Left kidney (tissue), 8 donors: Measurements from ENCODE around the gene ADIPOR2. TPM values are rescaled to one million over a fixed set of nuclear protein-coding genes. Genes with fewer than 3 reads are reported as not detected.

Source experiments
- DNase-seq: peaks from one replicate; pipeline ENCODE4 v3.0.0-alpha.2; 2013
- long read RNA-seq, 8 donors: transcript quantifications; one replicate each; lab custom pipeline, GENCODE V29; 2026
- polyA plus RNA-seq: library from polyadenylated mRNA; unstranded; fragments of 120-200 nt; gene quantifications from one replicate; pipeline ENCODE4 v1.2.1, GENCODE V29; 2013; ENCODE audit not compliant: insufficient read length

The ADIPOR2 gene, protein sequence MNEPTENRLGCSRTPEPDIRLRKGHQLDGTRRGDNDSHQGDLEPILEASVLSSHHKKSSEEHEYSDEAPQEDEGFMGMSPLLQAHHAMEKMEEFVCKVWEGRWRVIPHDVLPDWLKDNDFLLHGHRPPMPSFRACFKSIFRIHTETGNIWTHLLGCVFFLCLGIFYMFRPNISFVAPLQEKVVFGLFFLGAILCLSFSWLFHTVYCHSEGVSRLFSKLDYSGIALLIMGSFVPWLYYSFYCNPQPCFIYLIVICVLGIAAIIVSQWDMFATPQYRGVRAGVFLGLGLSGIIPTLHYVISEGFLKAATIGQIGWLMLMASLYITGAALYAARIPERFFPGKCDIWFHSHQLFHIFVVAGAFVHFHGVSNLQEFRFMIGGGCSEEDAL
- polyA plus RNA-seq: 49.2 TPM
- long read RNA-seq, donor 1, full-length matches to known transcripts: 2 of 2 reads
- long read RNA-seq, donor 1, partial matches to known transcripts: 0 of 2 reads
- long read RNA-seq, donor 1, other reads (novel, unspliced or antisense): 0 of 2 reads
- long read RNA-seq, donor 2, full-length matches to known transcripts: 6 of 14 reads
- long read RNA-seq, donor 2, partial matches to known transcripts: 0 of 14 reads
- long read RNA-seq, donor 2, other reads (novel, unspliced or antisense): 8 of 14 reads
- long read RNA-seq, donor 3, full-length matches to known transcripts: 1 of 1 reads
- long read RNA-seq, donor 3, partial matches to known transcripts: 0 of 1 reads
- long read RNA-seq, donor 3, other reads (novel, unspliced or antisense): 0 of 1 reads
- long read RNA-seq, donor 4: 0 reads
- long read RNA-seq, donor 5, full-length matches to known transcripts: 3 of 3 reads
- long read RNA-seq, donor 5, partial matches to known transcripts: 0 of 3 reads
- long read RNA-seq, donor 5, other reads (novel, unspliced or antisense): 0 of 3 reads
- long read RNA-seq, donor 6, full-length matches to known transcripts: 2 of 2 reads
- long read RNA-seq, donor 6, partial matches to known transcripts: 0 of 2 reads
- long read RNA-seq, donor 6, other reads (novel, unspliced or antisense): 0 of 2 reads
- long read RNA-seq, donor 7, full-length matches to known transcripts: 3 of 3 reads
- long read RNA-seq, donor 7, partial matches to known transcripts: 0 of 3 reads
- long read RNA-seq, donor 7, other reads (novel, unspliced or antisense): 0 of 3 reads
- long read RNA-seq, donor 8: 0 reads

GRCh38 chr12:1690578-1691122, at the start of gene ADIPOR2:
Gene ADIPOR2 (plus strand): TSS chr12:1691070. CDS start chr12:1754344, 63,274 bp downstream.
- peak; percentile 95 for DNase-seq

DNA sequence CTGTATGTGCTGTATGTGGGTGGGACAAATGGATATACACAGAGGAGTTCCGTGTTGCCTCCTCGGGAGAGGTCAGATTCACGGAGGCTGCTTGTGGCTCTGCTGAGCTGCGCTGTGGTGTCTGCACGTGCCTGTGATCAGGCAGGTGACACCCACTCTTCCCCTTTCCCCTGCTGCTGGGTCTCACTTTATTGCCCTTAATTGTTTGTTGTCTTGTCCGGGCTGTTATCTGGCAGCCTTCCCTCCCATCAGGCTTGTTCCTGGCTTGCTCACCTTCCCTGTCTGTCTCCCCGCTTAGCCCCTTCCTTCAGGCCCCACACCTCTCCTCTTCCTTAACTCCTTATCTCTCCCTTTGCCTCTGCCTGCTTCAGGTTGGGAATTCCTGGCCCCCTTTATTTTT, 48.4 kb upstream of the ADIPOR2 start:
- DNase-seq: no peak

DNA sequence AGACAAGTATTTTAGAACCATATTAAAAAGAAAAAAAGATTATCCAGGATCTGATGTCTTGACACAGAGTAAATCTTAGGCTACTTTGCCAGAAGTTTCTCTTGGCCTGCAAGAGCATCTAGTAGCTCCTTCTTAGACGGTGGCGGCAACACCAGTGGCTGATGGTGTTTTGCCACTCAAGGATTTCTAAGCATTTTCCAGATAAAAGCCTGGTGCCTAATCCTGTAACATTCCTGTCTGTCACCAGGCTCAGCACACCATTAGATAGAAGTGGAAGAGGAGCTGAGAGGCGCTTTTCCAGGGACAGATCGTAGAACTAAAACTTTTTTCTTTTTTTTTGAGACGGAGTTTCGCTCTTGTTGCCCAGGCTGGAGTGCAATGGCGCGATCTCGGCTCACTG, 47.8 kb upstream of the ADIPOR2 start:
- DNase-seq: no peak

DNA sequence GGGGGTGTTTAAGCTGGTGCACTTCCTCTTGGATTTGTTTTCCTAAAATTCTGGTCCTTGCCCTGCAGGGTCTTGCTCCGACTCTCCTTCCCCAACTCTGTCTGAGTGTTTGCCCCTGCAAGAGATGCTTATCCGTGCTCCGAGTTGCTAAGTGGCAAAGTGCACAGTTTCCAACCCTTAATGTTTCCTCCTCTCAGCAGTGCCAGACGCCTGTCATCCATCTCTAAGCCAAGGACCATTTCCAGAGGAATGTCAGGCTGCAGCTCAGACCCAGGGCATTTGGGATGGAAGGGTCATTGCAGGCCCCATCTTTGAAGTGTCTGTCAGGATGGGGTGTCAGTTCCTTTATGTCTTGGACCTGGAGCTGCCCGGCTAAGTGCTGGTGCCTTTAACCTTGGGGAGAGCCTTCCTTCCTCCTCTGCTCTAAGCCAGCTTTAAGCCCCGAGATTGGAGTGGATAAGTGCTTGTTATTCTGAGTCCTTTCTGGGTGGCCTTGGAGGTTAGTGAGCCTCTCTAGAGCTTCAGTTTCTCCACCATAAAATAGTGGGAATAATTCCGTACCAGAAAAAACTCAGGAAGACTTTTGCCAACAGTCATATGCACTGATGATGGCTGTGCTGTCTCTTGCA, 46.9 kb upstream of the ADIPOR2 start:
- DNase-seq: no peak

- DNase-seq: peak; percentile 49
Measured at GRCh38 chr12:1644534-1645438, 46.1 kb upstream of the ADIPOR2 start.

GRCh38 chr12:1645819-1646218, 45.1 kb upstream of the ADIPOR2 start:
- DNase-seq: no peak

GRCh38 chr12:1646569-1647284, 44.1 kb upstream of the ADIPOR2 start:
- no peak for DNase-seq

DNA sequence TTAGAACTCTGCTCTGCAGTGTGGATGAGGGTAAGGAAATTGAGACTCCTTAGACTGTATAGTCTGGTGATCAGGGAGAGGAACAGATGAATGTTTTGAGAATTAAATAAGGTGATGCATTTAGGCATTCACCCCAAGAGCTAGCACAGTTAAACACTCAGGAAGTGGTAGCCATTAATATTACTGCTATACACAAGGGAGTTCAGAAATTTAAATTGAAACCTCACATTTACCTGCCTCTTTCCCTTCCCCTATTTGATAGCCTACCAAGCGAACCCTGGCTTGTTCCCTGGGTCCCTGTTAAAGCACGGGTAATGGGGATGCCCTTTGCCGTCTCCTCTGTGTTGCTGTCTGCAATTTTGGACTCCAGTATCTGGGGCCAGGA, 43.6 kb upstream of the ADIPOR2 start:
- no peak for DNase-seq

- DNase-seq: no peak
Measured at GRCh38 chr12:1650260-1650977, 40.5 kb upstream of the ADIPOR2 start.

- DNase-seq: no peak
Measured at GRCh38 chr12:1650978-1651361, 39.9 kb upstream of the ADIPOR2 start.

DNA sequence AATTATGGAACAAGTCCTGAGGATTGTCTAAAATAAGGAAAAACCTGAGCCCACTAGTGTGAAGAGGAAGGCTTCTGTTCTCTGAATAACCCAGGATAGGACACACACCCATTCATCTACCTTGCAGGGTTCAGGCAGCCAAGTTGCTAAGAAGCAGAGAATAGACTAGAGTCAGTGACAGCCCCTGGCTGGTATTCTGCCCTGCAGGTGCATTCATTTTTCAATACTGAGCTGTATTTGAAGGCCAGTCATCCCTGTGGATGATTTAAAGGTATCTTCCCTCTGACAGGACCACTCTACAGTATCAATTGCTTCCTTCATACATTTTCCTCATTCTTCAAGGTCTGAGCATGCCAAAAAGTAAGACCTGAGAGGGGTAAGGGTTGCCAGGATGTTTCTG, 38.9 kb upstream of the ADIPOR2 start:
- no peak for DNase-seq

GRCh38 chr12:1655225-1655788, 35.6 kb upstream of the ADIPOR2 start:
- no peak for DNase-seq

DNA sequence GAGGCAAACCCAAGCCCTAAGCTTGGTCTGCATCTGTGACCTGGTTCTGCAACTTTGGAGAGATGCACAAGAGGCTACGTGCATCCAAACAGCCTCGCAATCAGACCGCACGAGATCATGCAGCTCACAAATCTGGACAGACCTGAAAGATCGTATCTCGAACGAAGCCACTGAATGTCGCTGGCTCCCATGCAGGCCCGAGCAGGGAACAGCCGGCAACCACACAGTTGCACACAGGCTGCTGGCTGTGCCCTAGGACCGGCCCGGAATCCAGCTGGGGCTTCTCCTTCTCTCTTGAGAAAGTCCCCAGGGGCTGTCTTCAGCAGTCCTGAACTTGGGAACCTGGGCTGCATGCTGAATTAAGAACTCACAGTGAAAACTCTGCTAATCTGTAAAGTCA, 34.0 kb upstream of the ADIPOR2 start:
- DNase-seq: no peak

DNA sequence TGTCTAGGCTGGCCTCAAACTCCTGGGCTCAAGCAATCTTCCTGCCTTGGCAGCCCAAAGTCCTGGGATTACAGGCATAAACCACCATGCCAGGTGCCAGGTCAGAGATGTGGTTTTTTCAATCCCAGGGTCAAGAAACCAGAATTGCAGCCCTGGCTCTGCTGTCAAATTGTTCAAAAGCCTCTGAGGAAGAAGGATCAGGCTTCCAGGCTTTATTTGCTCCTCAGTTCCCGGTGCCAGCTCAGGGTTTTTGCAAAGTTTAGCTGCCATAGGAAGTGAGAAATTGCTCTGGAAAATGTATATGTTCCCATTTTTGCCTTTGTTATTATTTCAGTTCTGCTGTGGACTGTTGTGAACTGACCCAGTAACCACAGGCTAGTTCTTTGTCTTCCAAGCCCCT, 33.2 kb upstream of the ADIPOR2 start:
- no peak for DNase-seq

DNA sequence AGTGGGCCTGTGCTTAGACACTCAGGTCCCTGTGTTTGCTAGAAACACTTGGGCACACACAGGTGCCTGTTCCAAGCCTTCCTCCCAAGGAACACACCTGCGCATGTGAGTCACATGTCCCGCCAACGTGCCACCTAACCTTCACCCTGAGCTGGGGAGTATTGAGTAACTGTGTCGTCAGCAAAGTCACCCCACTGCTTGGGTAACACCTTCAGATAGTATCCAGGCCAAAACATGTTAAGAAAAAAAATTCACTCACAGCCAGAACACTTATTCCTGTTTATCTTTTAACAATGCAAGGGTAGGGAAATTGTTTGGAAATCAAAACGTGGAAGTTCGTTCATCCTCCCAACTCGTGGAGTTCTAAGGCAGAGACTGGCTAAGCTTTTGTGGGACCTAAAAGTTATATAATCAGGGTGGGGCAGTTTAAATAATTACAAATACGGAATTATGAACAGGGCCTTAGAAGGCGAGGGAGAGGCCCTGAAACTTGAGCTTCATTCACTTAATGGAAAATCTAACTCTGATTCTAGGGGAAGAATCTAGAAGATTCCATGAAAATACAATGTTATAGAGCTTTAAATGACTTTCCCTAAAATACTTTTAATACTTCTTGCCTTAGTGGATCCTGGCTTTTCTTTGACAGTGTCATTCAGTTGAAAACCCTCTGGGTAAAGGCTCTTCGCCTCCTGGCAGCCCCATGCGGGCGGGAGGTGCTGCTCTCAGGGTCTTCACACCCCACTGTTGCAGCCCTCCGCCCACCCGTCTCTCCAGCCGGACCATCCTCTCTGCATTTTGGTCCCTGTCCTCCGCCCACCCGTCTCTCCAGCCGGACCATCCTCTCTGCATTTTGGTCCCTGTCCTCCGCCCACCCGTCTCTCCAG, 30.3 kb upstream of the ADIPOR2 start:
- no peak for DNase-seq

DNA sequence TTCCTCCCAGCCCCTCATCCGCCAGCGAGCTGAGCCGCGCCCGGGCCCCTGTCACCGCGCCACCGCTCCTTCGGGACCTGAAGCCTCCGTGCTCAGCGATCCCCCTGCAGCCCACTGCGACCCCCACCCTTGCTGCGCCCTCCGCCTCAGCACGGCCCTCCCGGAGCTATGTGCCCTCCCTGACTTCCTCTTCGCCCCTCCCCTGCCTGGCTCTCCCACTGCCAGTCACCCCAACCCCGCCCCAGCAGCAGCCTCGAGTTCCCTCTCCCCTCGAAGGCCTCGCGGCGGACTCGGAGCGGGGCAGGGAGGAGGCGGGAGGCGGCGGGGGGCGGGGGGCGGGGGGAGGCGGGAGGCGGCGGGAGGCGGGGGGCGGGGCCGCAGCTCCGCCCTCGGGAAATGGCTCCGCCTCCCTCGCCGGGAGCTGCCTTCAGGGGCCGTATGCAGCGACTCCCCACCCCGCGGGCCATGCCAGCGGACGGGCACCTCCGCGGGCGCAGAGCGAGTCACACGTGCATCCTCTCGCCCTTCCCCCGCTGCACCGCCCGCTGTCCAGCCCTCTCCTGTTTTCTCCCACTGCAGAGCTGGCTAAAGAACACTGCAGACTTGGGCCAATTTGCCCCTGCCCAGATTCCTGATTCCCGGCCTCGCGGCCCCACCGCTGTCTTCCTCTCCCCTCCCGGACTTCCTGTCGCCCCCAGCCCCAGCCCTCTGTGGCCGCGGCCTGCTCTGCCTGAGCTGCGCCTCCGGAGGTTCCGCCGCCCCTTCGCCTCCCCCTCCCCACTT, 29.1 kb upstream of the ADIPOR2 start:
- DNase-seq: peak; percentile 67
